Liver (tissue), 9 donors: ENCODE results near the gene TPPP3. TPM values are rescaled to one million over a fixed set of nuclear protein-coding genes. Genes with fewer than 3 reads are reported as not detected.

Experiments used
- DNase-seq: peaks from one replicate; pipeline ENCODE4 v3.0.0-alpha.2; 2017; ENCODE audit warnings: low spot score
- H3K27ac ChIP-seq, 2 donors: one replicate each; pipeline ENCODE4 v1.7.0; 2013; ENCODE audit warnings: inconsistent platforms in 2 of 2, low read length in 2 of 2, control low read depth in 1 of 2, low read depth in 1 of 2, mild to moderate bottlenecking in 1 of 2
- H3K27me3 ChIP-seq, 4 donors: one replicate each; pipeline versions ENCODE4 v1.6.1 to v1.7.0; 2013; ENCODE audit warnings: low read length in 3 of 4, inconsistent platforms in 1 of 4, mild to moderate bottlenecking in 1 of 4, moderate library complexity in 1 of 4; ENCODE audit not compliant: control insufficient read depth in 4 of 4, insufficient read depth in 4 of 4
- H3K36me3 ChIP-seq, 4 donors: one replicate each; pipeline versions ENCODE4 v1.6.1 to v1.7.0; 2013; ENCODE audit warnings: low read length in 3 of 4, mild to moderate bottlenecking in 3 of 4, low read depth in 1 of 4, moderate library complexity in 1 of 4; ENCODE audit not compliant: control insufficient read depth in 4 of 4, insufficient read depth in 3 of 4
- H3K4me1 ChIP-seq, 4 donors: one replicate each; pipeline versions ENCODE4 v1.6.1 to v1.7.0; 2013; ENCODE audit warnings: low read length in 3 of 4, mild to moderate bottlenecking in 3 of 4, moderate library complexity in 1 of 4; ENCODE audit not compliant: control insufficient read depth in 4 of 4, insufficient read depth in 4 of 4
- H3K4me3 ChIP-seq, 3 donors: one replicate each; pipeline versions ENCODE4 v1.6.1 to v1.7.0; 2013; ENCODE audit warnings: low read length in 3 of 3, control low read depth in 1 of 3, low read depth in 1 of 3, mild to moderate bottlenecking in 1 of 3
- H3K9ac ChIP-seq, 2 donors: one replicate each; pipeline ENCODE4 v1.7.0; 2013; ENCODE audit warnings: low read length in 2 of 2, mild to moderate bottlenecking in 2 of 2, moderate library complexity in 2 of 2, control low read depth in 1 of 2, low read depth in 1 of 2
- H3K9me3 ChIP-seq, 4 donors: one replicate each; pipeline versions ENCODE4 v1.6.1 to v1.7.0; 2013; ENCODE audit warnings: low read length in 3 of 4; ENCODE audit not compliant: control insufficient read depth in 4 of 4
- FOXA1 ChIP-seq: IDR thresholded peaks from 2 replicates; pipeline ENCODE4 v1.6.1; 2016; ENCODE audit warnings: antibody characterized with exemption
- GABPA ChIP-seq, 2 donors: IDR thresholded peaks in 1 of 2; conservative IDR thresholded peaks in 1 of 2; 2 replicates each; pipeline ENCODE4 v1.6.1; 2016; ENCODE audit warnings: antibody characterized with exemption in 2 of 2, mild to moderate bottlenecking in 1 of 2, moderate library complexity in 1 of 2
- HNF4G ChIP-seq: IDR thresholded peaks from 2 replicates; pipeline ENCODE4 v1.6.1; 2016; ENCODE audit warnings: antibody characterized with exemption
- JUND ChIP-seq, 2 donors: IDR thresholded peaks; 2 replicates each; pipeline ENCODE4 v1.6.1; 2016; ENCODE audit warnings: antibody characterized with exemption in 2 of 2
- NR2F2 ChIP-seq: IDR thresholded peaks from 2 replicates; pipeline ENCODE4 v1.6.1; 2016; ENCODE audit warnings: antibody characterized with exemption
- RXRA ChIP-seq, 2 donors: IDR thresholded peaks; 2 replicates each; pipeline ENCODE4 v1.6.1; 2017 to 2018; ENCODE audit warnings: antibody characterized with exemption in 2 of 2, mild to moderate bottlenecking in 1 of 2
- TAF1 ChIP-seq: conservative IDR thresholded peaks from 2 replicates; pipeline ENCODE4 v1.6.1; 2016; ENCODE audit warnings: antibody characterized with exemption, mild to moderate bottlenecking
- YY1 ChIP-seq: IDR thresholded peaks from 2 replicates; pipeline ENCODE4 v1.6.1; 2016; ENCODE audit warnings: antibody characterized with exemption, mild to moderate bottlenecking
- WGBS: extraction: QIAGEN DNeasy Blood & Tissue Kit; methylation state at CpG from one replicate; pipeline ENCODE4 v1.1.7; 2013; 5-methylcytosine and 5-hydroxymethylcytosine counted together
- polyA plus RNA-seq, 2 donors: library from polyadenylated mRNA; stranded (reverse) in 1 of 2; unstranded in 1 of 2; fragments of 200-250 nt in 1 of 2; fragments of >200 nt in 1 of 2; fragmentation: Nextera tagmentation in 1 of 2; extraction: Ambion mirVana in 1 of 2; gene quantifications; one replicate each; pipeline versions ENCODE4 v1.2.1 to v1.2.3, GENCODE V29; 2013 to 2015
- total RNA-seq, 2 donors: library from RNA; depleted of rRNA; stranded (reverse); fragments of >200 nt; gene quantifications; one replicate each; pipeline ENCODE4 v1.2.3, GENCODE V29; 2014
- donor health status: healthy.
- donor health status: healthy.
- donor health status: healthy.
- donor health status: healthy.
- donor health status: healthy.

TPPP3 gene
- total and polyA plus RNA-seq, 4 donors: 0.28 to 0.84 (median 0.55) TPM

- Histone ChIP-seq H3K36me3 (no peaks in the 10 kb centered on the region), H3K27ac (no peak overlapping the region), H3K4me1 (peaks cover 3 to 14% (median 6%) of the 10 kb centered on the region in 4 donors), H3K9ac (no peak overlapping the region), H3K27me3 (peaks cover 0 to 3% (median 1%) of the 10 kb centered on the region in 4 donors), H3K9me3 (no peaks in the 10 kb centered on the region), H3K4me3 (no peak overlapping the region)
- TF ChIP-seq FOXA1: no peak
- no peak for TF ChIP-seq HNF4G
- no peak for TF ChIP-seq GABPA (IDR thresholded peaks at IDR 0.05 in 1 of 2, conservative IDR thresholded peaks at IDR 0.05 in 1 of 2)
- TF ChIP-seq JUND (IDR thresholded peaks at IDR 0.05): no peak
- no peak for TF ChIP-seq NR2F2
- WGBS: 91% methylated on average over 19 of the region's 19 CpGs
- DNase-seq: no peak
Observed at GRCh38 chr16:67398546-67399217, 5.4 kb upstream of the TPPP3 start.

- Histone ChIP-seq H3K36me3 (no peaks in the 10 kb centered on the region), H3K9me3 (no peaks in the 10 kb centered on the region), H3K27ac (no peak overlapping the region), H3K4me1 (peaks cover 3 to 19% (median 6%) of the 10 kb centered on the region in 4 donors), H3K4me3 (no peak overlapping the region), H3K27me3 (peaks cover 0 to 3% (median 1%) of the 10 kb centered on the region in 4 donors), H3K9ac (no peak overlapping the region)
- DNase-seq: no peak
- WGBS: 89% methylated on average over 22 of the region's 22 CpGs
- no peak for TF ChIP-seq HNF4G
- no peak for TF ChIP-seq YY1
Observed at GRCh38 chr16:67397812-67398545, 4.7 kb upstream of the TPPP3 start.

GRCh38 chr16:67397036-67397801 lies 3.9 kb upstream of the TPPP3 start:
- Histone ChIP-seq H3K36me3 (no peaks in the 10 kb centered on the region), H3K9me3 (no peaks in the 10 kb centered on the region), H3K27ac (no peak overlapping the region), H3K4me1 (peaks cover 3 to 20% (median 6%) of the 10 kb centered on the region in 4 donors), H3K4me3 (no peak overlapping the region), H3K27me3 (peaks cover 0 to 3% (median 1%) of the 10 kb centered on the region in 4 donors), H3K9ac (no peak overlapping the region)
- WGBS: 78% methylated on average over 15 of the region's 15 CpGs
- peak; percentile 36 for TF ChIP-seq NR2F2
- no peak for TF ChIP-seq GABPA (IDR thresholded peaks at IDR 0.05 in 1 of 2, conservative IDR thresholded peaks at IDR 0.05 in 1 of 2)
- no peak for TF ChIP-seq TAF1
- no peak for DNase-seq

DNA sequence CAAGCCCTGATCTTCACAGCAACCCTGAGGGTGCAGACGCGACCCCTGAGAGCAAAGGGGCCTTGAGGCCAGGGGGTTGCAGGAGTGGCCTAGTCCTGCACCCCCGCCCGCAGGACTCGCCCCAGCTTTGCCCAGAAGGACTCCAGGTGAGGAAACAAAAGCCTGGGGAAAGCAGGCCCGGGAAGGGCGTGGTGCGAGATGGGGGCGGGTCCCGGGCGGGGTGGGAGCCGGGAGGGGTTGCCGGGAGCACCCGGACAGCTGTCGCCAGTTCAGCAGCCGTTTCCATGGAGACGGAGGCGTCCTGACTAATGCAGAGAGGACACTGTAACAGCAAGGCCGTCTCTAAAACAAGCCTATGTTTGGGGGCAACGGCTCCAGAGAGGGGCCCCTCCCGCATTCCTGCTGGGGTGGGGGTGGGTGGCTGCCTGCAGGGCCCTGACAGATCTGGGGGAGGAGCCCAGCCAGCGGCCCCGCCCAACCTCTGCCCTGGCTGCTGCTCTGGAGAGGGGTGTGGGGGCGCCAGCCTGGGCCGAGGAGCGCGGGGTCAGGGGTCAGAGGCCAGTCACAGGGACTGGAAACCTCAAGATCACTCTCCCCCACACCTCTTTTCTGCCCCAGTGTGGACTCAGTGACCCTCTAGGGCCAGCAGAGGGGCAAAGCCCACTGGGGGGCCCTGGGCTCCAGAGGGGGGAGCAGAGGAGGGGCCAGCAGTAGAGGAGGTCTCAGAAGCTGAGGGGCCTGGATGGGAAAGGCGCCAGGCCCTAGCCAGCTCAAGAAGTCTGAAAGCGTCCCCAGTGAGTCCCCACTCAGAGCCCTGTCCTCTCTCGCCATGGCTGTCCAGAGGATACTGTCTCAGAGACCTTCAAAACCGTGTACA lies 3.1 kb upstream of the TPPP3 start:
- Histone ChIP-seq H3K4me3 (no peak overlapping the region), H3K9me3 (no peaks in the 10 kb centered on the region), H3K9ac (no peak overlapping the region), H3K36me3 (no peaks in the 10 kb centered on the region), H3K27me3 (peaks cover 0 to 3% (median 1%) of the 10 kb centered on the region in 4 donors), H3K4me1 (peaks cover 3 to 21% (median 6%) of the 10 kb centered on the region in 4 donors), H3K27ac (peak overlapping the region in 1 of 2 donors; percentile 52)
- DNase-seq: no peak
- TF ChIP-seq RXRA (IDR thresholded peaks at IDR 0.05): no peak
- TF ChIP-seq NR2F2: peak; percentile 18
- TF ChIP-seq TAF1: no peak
- 32% methylated on average over 31 of the region's 31 CpGs for WGBS
